Urothelium cell line (cell line): ENCODE results near the gene ARL11.

Experiments
- DNase-seq: peaks from one replicate; pipeline ENCODE4 v3.0.0; 2011; ENCODE audit warnings: low spot score, mixed read lengths
- FAIRE-seq: peaks from 2 replicates; lab custom pipeline; 2011; peaks lifted over from hg19 to GRCh38; lab: Jason Lieb, UNC

The ARL11 gene

DNA sequence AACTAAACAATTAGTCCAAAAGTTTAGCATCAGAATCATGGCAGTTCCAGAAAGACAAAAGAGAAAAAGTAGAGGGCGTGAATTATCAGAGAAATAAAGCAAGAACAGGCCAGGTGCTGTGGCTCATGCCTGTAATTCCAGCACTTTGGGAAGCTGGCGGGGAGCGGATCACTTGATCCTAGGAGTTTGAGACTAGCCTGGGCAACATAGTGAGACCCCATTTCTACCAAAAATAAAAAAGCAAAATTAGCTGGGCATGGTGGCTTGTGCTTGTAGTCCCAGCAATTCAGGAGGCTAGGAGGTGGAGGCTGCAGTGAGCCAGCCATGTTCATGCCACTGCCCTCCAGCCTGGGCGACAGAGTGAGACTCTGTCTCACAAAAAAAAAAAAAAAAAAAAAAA, 18.4 kb downstream of the ARL11 start:
- FAIRE-seq (no peak), DNase-seq (no peak)

DNA sequence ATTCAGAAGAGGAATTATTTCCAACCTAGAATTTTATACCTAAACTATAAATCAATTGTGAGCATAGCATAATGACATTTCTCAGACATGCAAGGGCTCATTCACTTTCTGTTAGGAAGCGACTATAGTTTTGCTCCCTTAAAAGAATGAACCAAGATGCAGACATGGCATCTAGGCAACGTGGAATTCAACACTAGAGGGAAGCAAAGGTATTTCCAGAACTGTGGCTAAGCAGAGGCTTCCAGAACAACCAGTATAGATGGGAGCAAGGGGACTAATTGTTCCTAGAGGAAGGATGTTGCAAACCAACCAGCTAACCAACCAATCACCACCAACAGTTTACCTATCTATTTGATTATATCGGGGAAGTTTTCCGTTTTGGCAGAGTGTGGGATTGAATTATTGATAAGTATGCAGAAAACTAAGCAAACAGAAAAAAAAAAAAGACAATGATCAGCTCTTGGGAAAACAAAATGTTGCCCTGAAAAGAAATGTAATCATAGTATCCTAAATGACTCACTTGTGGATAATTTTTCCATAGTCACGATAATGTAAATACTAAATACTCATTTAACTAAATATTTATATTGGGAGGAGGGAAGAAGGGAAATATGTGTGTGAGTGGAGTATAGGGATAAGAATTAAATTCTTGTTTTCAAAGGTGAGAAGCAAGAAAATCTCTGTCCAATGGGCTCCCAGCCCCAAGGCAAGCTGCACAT, 21.1 kb downstream of the ARL11 start:
- peak; percentile 21 for DNase-seq
- no peak for FAIRE-seq

DNA sequence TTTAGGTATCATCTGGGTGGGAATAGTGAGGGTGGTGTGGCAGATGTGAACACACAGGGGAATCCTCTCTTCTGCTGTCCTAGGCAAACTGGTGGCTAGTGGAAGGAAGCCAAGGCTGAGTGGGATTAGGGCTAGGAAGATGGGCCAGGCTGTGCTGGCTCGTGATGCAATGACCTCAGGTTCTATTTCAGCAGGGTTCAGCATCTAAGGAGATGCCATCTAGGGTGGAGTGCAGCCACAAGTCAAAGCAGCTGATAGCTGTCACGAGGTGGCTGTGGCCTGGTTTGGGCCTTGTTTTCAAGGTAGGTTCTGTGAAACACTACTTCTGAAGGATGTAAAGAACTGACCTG, 21.6 kb downstream of the ARL11 start:
- DNase-seq (no peak), FAIRE-seq (no peak)

DNA sequence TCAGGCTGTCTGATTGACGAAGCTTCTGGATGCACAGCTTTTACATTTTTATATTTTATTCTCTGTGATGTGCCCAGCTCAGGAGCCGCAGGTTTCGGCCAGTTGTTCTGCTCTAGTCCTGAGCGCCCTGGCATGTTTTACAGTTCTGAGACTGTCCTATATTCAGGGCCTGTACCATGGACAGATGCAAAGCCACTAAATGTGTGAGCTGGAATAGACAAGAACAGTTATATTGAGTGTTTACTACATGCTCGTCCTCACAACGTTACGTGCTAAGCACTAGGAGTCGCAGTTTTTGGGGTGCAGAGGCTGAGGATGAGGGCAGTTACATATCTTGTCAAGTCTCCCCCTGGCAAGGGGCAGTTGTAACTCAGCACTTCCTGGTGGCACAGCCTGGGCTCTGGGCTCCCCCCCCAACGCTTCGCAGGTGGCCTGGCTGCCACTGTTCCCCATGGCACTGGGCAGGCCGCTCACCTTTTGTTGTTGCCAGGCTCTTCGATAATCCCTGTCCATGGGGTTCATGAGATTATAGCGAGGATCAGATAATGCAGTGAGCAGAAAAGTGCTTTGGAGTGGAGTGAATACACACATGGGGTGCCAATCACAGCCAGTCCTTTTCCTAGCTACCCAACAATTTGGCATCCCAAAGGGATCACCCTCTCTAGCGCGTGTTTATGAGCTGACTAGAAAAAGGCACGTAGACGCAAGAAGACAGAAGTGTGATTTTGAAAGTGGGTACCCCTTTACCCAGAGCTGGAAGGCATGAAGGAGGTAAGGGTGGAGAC, 23.5 kb downstream of the ARL11 start:
- DNase-seq = no peak
- FAIRE-seq = no peak

DNA sequence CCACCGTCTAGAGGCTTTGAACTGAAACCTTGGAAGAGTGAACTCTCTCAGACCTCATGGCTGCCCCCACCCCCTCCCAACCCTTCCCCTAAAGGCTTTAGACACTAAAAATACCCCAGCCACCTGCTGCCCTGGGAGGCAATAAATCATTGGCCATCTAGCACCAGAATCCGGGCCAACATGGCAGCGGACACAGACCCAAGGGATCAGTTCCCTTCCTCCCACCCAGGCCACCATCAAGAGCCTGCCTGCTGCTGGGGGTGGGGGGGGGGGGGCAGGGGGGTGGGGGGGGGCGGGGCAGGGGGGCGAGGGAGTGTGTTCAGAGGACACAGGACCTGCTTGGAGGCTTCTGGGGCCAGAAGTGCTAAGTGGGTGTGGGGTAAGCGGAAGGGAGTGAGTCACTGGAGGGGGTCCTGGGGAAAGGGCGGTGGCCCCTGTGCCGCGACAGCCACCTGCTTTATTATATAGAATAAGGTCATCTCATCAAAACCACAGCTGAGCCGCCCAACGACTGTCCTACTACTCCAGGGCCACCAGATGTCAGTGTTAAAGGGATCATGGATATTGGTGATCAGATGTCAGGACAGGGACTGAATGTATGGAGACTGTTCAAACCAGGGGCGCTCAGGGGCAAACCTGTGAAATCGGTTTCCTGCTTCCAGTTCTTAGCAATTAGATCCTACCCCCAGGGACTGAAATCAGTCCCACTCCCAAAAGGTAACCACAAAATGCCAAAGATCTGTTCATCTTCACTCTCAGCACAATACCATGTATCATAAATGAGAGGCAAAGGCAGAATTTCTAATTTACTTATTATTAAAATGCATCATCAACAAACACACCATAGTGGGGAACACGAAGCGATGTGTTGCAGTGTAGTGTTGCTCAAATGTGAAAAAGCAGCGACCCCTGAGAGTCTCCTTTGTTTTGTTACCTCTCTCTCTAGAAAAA, 24.3 kb downstream of the ARL11 start:
- DNase-seq = peak; percentile 54
- FAIRE-seq = no peak

DNA sequence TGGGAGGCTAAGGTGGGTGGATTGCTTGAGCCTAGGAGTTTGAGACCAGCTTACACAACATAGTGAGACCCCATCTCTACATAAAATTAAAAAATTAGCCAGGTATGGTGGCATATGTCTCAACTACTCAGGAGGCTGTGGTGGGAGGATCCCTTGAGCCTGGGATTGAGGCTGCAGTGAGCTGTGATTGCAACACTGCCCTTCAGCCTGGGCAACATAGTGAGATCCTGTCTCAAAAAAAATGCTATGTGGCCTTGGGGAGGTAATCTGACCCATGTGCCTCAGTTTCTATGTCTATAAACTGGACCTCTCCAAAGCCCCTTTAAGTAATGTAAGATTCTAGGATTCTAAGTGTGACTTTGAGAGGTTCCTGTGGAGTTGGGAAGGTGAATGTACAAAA, 25.2 kb downstream of the ARL11 start:
- no peak for FAIRE-seq
- DNase-seq = no peak

DNA sequence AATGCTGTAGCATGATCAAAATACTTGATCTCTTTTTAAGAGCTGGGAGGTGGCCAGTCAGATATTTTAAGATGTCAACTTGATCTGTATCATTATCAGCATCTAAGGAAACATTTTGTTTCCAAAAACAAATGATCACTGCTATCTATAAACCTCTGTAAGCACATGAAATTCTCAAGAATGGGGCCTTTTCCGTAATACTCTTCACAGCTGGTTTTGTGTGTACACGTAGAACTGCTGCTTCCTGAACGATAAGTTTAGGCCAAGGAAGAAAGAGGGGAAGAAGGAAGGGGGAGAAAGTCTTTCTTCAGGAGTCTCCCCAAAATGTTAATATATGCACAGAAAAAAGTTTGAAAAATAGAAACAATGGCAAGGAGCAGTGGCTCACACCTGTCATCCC, 25.7 kb downstream of the ARL11 start:
- DNase-seq (no peak), FAIRE-seq (no peak)

DNA sequence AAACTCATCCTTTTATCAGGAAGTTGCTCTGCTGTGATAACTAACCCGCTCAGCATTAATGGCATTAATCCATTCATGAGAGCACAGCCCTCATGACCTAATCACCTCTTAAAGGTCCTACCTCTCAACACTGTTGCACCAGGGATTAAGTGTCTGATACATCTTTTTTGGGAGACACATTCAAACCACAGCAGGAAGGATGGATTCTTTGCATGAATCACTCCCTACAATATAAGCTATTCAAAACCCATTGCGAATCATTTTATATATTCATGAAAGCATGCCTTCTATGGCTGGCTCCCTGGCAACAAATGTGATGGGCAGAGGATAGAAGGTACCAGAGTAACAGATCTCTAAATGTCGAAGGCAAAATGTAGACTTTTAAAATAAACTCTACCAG, 27.6 kb downstream of the ARL11 start:
- no peak for DNase-seq
- FAIRE-seq = no peak

DNA sequence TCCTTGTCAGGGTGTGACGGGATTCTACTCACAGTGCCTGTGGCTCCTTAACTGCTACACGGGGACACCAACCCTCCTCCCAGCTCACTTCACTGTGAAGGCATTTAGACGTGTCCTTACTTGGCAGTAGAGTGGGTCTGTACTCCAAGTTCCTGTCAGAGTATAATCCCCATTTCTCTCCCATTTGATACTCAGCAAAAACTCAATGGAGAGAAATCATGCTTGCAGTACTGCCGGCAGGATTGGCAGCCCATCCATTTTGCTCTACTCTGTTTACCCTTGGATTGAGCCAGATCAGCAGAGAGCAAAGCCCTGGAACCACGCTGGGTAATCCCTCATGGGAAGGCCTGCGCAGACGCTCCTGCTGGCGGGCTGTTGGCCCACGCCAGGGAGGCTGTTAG, 28.9 kb downstream of the ARL11 start:
- DNase-seq (no peak), FAIRE-seq (no peak)

DNA sequence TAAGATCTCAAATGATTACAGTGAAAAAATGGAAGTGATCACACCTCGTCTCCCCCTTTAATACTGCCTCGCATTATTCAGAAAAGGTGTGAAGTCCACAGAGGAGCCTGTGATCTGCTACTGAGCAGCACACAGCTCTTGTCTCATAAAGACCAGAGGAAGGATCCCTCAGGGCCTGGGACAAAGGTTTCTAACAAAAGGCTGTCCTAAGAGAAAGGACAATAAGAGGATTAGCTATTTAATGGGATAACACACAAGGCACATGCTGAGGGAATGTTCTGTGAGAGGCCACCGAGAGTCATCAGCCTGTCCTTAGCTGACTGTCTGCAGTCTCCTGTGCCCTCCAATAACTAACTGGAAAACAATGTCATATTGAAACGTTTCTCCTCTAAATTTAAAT, 36.3 kb downstream of the ARL11 start:
- DNase-seq (no peak), FAIRE-seq (no peak)

DNA sequence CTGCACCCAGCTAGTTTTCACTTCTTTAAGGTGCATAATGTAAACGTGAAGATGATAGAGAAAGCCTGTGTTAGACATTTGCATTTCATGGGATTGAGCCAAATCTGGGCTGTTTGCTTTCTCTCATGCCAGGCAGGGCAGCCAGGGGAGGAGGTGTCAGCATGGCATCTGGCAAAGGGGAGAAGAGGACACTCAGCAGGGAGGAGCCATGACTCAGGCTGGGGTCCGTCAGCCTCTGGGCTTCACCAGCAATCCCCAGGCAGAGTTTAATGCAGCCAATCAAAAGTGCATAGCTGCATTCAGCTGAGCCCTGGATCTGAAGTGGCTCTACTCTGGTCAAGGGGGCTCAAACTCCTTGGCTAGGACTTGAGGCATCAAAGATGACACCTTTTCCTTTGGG, 39.5 kb downstream of the ARL11 start:
- DNase-seq = no peak
- FAIRE-seq = no peak

DNA sequence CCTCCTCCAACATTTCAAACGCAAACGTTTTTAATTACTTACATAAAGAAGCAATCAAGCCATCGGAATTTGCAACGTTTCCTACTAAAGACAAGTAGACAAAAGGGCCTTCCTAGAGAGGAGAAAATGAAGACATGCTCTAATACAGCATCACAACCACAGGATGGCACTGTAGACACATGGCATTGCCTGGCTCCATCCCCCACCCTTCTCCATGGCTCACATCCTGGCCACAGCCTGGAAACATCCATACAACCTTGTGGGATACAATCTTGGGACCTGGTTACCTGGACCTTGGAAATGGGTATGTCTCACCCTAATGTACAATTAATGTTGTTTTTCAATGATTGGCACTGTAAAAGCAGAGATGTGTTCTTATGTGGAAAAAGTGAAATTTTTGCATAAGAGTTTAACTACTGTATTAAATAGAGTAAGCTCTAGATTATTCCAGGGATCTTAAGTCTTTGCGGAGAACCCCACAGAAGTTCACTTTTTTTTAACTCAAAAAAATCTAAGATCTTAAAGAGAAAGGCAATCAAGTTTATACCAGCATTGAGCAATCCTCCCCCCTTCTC, 41.5 kb downstream of the ARL11 start:
- DNase-seq = peak; percentile 70
- FAIRE-seq = no peak

DNA sequence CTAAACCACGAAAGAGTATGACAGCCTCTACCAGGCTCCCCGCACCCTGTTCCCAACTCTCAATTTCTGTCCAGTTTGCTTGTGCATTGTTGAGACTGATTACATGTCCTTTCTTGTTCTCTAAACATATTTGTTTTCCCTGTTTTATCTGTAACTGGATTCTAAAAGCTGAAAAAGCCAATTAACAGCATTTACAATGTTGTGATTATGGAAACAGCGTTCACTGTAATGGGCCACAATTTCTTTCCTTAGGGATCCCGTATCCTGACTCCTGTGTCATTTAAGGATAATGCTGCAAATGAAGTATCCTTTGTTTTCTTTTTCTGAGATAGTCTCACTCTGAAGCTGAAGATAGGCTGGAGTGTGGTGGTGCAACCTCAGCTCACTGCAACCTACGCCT, 42.5 kb downstream of the ARL11 start:
- no peak for DNase-seq
- no peak for FAIRE-seq

DNA sequence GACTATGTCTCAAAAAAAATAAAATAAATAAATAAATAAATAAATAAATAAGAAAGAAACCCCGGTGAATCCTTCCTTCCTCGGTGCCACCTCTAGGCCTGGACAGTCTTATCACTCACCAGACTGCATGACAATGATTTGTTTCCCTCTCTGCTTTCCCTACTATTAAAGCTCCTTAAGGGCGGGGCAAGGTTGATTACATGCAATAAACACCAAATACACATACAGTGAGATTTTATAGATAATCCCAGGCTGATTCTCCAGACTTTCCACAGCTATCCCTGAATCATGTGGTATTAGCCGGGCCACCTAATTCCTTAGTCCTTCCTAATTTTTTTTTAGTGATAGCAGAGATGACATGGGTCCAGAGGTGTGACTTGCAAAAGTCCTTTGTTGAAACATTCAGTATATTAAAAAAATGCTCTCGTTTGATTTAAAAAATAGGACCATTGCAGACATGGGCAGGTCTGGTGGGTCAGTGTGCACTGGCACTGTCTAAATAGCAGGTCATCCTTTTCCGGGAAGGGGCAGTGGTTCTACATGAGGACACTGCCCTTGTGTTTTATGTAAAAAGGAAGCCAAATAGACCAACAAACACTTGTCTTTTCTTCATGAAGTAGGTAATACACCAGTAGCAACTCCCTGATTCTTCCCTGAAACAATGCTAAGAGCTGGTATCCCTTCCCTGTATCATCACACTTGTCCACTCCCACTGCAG, 48.4 kb downstream of the ARL11 start:
- DNase-seq (no peak), FAIRE-seq (no peak)

DNA sequence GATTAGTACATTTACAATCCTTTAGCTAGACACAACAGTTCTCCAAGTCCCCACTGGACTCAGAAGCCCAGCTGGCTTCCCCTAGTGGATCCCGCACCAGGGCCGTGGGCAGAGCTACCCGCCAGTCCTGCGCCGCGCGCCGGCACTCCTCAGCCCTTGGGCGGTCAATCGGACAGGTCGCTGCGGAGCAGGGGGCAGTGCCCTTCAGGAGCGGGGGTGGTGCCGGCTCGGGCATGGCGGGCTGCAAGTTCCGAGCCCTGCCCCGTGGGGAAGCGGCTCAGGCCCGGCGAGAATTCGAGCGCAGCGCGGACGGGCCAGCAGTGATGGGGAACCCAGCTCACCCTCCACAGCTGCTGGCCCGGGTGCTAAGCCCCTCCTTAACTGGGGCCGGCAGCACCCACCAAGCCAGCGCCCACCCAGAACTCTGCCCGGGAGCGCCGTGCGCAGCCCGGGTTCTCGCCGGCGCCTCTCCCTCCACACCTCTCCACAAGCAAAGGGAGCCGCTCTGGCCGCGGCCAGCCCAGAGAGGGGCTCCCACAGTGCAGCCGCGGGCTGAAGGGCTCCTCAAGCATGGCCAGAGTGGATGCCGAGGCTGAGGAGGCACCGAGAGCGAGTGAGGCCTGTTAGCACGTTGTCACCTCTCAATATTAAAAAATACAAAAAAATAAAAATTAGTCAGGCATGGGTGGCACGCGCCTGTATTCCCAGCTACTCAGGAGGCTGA, 50.0 kb downstream of the ARL11 start:
- DNase-seq = no peak
- FAIRE-seq = no peak

DNA sequence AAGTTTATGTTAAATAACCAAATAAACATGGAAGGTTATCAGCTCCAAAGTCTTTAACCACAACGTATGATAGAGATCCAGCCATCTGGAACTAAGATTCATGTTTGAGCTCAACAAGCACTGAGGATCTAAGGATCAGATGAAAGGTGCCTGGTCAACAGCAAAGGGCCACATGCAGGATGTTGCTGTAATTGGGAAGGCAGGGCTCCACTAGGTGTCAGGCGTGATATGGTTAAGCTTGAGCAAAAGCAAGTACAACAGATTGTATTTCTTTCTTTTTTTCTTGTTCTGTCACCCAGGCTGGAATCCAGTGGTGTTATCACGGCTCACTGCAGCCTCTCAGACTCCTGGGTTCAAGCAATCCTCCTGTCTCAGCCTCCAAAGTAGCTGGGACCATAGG, 50.9 kb downstream of the ARL11 start:
- no peak for FAIRE-seq
- DNase-seq = no peak

DNA sequence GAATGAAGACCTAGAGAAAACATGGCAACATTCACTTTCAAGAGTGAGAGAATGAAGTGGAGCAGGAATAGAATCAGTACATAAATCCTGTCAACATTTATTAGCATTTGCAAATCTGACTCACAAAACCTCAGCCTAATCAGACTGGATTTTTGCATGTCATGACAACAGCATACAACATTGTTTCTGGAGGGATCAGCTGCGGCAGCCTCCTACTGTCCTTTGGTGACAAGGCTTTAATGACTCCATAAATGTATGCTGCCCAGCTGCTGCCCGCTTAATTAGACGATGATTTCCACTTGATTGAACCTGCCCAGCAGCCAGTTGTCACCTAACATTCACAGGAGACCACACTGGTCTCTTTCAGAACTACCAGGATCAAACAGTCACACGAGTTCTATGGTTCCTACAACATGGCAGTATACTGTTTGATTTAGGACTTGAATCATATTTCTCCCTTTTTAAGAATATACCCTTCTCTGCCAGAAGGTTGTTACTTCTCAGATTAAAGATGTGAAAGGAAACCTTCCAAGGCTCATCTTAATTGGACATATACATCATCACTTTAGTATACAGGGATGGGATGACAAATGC, 53.6 kb downstream of the ARL11 start:
- DNase-seq (no peak), FAIRE-seq (no peak)
